GM21390 (cell line): ENCODE measurements around the gene LDHD.
A peak's percentile ranks its signal among the peaks of the same experiment; 100 is the strongest.

Experiments
- ATAC-seq: cut with Tn5 transposase; IDR thresholded peaks from one replicate; pipeline ENCODE4 v1.9.1; 2021; ENCODE audit not compliant: unreplicated experiment

LDHD gene

GRCh38 chr16:75114946-75115825 lies 1.4 kb downstream of the LDHD start:
- ATAC-seq: no peak

- ATAC-seq: no peak
Measured at GRCh38 chr16:75114179-75114945, 2.2 kb downstream of the LDHD start.

- ATAC-seq: no peak
Measured at GRCh38 chr16:75113541-75114121, 2.9 kb downstream of the LDHD start.

- no peak for ATAC-seq
Measured at GRCh38 chr16:75112734-75113491, 3.7 kb downstream of the LDHD start.

GRCh38 chr16:75111961-75112733 lies 4.4 kb downstream of the LDHD start:
- no peak for ATAC-seq

GRCh38 chr16:75111514-75111940 lies 5.1 kb downstream of the LDHD start:
- no peak for ATAC-seq

- ATAC-seq: peak; percentile 66
Measured at GRCh38 chr16:75110637-75111513, 5.7 kb downstream of the LDHD start.

- no peak for ATAC-seq
Measured at GRCh38 chr16:75109732-75110243, 6.8 kb downstream of the LDHD start.

- ATAC-seq: no peak
Measured at GRCh38 chr16:75108792-75109731, 7.5 kb downstream of the LDHD start.

GRCh38 chr16:75107505-75107904 lies 9.1 kb downstream of the LDHD start:
- ATAC-seq: no peak

GRCh38 chr16:75106351-75107274 lies 10.0 kb downstream of the LDHD start:
- ATAC-seq: no peak

- ATAC-seq: no peak
Measured at GRCh38 chr16:75105306-75106061, 11.1 kb downstream of the LDHD start.

- ATAC-seq: no peak
Measured at GRCh38 chr16:75104836-75105235, 11.7 kb downstream of the LDHD start.

- ATAC-seq: no peak
Measured at GRCh38 chr16:75103994-75104393, 12.6 kb downstream of the LDHD start.

GRCh38 chr16:75102595-75102994 lies 14.0 kb downstream of the LDHD start:
- ATAC-seq: no peak

- ATAC-seq: no peak
Measured at GRCh38 chr16:75101635-75102034, 14.9 kb downstream of the LDHD start.
